IPS-NIHi7 (cell line): Measurements from ENCODE around the gene TASL.
"Not testable (repeated sequence)": the region's sequence is repeated elsewhere in the genome, so short reads cannot be mapped to it uniquely, and the experiment has no call there.

Source experiments
- DNase-seq: peaks from one replicate; pipeline ENCODE4 v3.0.0; 2012; ENCODE audit warnings: mixed read lengths; ENCODE audit errors: extremely low spot score

TASL gene

DNA sequence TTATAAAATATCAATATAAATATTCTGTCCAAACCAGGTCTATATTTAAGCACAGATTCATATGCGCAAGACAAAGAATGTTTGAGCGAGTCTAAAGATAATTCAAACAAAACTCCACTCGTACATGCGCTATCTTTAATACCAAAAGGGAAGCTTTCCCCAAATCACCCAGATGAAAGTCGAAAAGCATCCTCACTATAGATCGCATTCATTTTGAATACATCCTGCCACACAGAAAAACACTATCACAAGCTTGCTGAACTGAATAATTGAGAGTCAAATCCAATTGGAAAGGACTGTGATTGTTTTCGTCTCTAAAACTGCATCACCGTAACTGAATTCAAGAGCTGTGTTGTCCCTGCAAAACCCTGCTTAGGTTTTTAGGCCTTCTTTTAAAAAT lies 685 bp downstream of the TASL start:
- DNase-seq = no peak

DNA sequence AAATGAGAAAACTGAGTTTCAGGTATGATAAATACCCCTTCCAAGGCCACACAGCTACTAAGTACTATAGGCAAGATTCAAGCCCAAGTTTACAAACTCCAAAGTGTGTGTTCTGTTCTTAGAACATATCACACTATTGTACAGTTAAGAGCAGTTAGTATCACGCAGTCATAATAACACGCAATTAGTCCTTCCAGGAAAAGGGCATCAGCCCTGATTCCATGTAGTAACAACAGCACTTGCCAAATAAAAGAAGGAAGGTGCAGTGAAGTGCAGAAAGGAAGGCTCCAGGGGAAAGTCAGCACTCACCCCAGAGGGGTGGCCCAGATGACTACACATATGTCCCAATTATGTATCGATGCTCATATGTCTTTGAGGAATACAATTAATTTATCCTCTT lies 4.4 kb downstream of the TASL start:
- no peak for DNase-seq

DNA sequence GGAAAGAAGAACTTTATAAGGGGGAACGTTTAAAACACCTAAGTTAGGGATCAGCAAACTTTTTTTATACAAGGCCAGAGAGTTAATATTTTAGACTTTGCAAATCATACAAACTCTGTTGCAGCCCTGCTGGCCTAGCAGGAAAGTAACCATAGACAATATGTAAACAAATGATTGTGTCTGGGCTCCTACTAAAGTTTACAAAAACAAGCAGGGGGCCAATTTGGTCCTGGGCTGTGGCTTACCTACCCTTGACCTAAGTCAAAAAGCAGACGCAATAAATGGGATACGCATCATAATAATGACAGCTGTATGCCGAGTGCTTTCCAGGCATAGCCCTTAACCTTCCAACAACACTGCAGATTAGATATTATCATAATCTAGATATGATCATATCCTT lies 4.9 kb downstream of the TASL start:
- DNase-seq = no peak

DNA sequence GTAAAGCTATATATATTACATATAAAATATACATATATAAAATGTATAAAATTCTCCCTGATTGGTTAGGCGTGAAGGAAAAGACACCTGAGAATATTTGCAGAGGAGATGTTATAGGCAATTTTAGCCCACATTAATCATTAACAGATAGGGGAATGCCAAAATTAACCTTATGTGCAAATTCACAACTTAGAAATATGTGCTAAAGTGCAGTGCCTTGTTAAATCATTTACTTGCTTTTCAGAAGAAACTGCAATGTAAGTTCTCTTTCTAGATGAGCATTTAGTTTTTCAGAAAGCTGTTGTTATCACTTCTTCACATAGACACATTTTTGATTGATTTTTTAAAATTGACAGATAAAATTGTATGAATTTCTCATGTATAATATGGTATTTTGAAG lies 5.6 kb downstream of the TASL start:
- DNase-seq = no peak

DNA sequence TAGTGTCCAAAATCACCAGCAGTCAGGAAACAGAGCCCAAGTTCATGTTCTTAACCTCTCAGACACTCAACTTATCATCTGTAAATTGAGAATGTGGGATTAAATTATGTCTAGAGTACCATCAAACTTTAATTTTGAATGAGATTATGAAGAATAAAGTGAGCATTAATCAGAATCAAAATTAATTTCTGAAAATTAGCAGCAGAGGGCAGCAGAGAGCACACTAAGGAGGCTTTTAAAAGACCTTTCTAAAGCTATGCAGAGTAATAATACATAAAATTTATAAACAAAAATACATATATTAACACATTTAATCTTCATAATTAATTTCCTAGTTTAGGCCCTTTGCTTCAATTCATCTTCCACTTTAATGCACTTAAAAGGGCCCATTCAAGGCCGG lies 7.1 kb downstream of the TASL start:
- DNase-seq = peak; percentile 19

DNA sequence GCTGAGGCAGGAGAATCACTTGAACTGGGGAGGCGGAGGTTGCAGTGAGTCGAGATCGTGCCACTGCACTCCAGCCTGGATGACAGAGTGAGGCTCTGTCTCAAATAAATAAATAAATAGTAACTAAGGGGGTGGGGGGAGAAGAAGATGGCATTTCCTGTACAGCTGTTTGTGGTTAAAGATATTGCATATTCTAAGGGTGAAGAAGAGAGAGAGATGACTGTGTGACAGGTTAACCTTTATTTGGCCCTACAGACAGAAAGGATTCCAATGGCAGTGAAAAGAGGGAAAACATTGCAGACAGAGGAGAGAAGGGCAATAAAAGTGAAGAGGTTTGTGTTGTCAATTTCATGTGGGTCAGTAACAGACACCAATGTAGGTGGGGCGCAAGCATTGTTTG lies 9.4 kb downstream of the TASL start:
- DNase-seq = no peak

DNA sequence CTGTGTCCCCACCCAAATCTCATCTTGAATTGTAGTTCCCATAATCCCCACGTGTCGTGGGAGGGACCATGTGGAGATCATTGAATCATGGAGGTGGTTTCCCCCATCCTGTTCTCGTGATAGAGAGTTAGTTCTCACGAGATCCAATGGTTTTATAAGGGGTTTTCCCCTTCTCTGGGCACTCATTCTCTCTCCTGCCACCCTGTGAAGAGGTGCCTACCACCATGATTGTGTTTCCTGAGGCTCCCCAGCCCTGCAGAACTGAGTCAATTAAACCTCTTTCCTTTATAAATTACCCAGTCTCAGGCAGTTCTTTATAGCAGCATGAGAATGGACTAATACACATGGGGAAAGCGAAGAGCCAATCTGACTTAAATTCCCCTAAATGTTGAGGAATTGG lies 14.5 kb downstream of the TASL start:
- not testable (repeated sequence) for DNase-seq

DNA sequence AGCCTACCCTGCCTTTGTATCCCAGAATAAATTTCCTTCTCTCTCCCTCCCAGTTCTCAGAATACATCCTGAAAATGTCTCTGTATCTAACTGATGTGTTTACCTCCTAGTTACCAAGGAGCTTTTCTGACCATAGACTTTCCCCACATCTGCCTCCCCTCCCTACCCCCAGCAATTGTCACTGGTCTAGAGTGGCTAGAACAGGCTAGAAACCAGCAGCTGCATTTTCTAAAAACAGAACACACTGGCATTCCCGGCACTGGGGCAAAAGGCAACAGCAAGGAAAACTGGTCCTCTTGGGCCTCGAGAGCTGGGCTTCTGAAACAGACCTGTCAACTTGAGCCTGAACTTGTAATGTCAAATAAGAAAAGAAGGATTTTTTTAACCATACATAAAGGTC lies 16.4 kb downstream of the TASL start:
- no peak for DNase-seq

DNA sequence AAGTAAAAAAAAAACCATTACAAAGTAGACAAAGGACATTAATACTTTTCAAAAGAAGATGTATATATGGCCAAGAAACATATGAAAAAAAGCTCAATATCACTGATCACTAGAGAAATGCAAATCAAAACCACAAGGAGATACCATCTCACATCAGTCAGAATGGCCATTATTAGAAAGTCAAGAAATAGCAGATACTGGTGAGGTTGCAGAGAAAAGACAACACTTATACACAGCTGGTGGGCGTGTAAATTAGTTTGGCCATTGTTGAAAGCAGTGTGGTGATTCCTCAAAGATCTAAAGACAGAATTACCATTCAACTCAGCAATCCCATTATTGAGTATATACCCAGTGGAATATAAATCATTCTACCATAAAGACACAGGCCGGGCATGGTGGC lies 39.3 kb downstream of the TASL start:
- DNase-seq = no peak

DNA sequence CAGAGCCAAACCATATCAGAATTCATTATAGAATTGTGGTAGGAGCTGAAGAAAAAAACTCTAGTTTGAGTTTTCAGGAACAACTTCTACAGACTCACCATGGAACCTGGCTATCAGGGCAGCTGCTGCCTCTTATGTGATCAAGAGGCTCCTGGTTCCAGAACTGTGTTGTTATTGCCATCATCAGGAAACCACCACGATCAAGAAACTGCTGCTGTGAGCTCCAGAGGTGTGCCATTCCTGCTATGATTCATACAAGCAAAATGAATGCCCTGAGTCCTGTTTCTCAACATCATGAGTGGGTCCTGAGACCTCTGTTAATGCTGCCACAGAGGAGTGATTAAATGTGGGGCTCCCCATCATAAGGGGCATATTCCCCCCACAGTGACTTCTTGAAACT lies 43.7 kb downstream of the TASL start:
- DNase-seq = no peak

DNA sequence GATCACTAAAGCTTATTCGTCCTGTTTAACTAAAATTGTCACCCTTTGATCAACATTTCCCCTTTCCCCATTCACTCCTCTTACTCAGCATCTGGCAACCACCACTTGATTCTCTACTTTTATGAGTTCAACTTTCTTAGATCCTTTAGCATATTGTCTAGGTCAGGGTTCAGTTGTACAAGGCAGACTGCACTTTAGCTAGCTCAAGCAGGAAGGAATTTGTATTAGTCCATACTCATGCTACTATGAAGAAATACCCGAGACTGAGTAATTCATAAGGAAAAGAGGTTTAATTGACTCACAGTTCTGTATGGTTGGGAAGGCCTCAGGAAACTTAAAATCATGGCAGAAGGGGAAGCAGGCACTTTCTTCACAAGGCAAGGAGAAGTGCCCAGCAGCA lies 44.3 kb downstream of the TASL start:
- DNase-seq = no peak

DNA sequence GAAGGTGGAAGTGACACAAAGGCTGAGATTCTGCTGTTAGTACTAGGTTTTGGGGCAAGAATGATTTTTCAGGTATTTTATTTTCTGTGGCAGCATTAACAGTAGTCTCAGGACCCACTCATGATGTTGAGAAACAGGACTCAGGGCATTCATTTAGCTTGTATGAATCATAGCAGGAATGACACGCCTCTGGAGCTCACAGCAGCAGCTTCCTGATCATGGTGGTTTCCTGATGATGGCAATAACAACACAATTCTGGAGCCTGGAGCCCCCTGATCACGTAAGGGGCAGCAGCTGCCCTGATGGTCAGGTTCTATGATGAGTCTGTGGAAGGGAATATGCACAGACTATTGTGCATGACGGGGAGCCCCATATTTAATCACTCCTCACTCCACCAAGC lies 47.0 kb downstream of the TASL start:
- no peak for DNase-seq

DNA sequence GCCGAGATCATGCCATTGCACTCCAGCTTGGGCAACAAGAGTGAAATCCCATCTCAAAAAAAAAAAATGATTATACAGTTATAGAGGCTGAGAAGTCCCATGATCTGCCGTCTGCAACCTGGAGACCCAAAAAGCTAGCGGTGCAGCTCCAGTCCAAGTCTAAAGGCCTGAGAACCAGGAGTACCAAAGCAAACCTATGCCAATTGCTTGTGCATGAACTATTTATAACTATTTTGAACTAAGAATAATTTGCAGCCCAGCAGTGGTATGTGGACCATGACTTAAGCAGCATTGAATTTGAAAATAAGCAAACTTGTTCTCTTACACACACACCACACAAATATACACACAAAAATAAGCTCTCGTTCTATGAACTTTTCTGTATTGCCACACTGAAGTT lies 51.8 kb downstream of the TASL start:
- no peak for DNase-seq

DNA sequence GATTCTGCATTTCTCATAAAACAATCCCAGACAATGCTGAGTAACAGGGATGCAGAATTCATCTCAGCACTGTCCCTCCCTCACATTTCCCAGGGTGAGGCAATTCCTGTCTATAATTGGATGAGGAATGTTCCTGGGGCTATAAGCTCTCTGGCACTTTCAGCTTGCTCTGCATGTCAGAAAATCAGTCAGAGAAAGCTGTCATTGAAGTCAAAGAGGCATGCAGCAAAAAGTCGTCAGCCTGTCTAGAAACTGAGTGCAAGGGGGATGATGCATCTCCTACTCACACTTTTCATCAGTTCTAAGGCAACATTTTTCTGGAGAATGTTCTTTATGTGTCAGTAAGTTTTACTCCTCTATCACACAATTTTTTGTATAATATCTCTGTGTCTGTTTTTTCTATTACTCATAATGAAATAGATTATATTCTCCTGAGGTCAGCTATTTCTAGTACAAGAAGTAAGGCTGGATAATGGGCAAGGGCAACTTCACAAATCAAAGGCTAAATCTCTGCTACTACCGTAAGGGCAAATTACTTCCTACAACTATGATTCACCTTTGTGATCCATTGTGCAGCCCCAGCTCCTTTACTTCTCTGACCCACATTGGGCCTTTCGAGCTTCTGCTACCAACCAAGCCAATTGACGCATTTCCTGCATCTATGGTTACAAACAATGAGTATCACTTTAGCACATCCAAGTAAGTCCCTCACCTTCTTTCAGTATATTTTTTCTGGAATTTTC lies 56.0 kb downstream of the TASL start:
- no peak for DNase-seq

DNA sequence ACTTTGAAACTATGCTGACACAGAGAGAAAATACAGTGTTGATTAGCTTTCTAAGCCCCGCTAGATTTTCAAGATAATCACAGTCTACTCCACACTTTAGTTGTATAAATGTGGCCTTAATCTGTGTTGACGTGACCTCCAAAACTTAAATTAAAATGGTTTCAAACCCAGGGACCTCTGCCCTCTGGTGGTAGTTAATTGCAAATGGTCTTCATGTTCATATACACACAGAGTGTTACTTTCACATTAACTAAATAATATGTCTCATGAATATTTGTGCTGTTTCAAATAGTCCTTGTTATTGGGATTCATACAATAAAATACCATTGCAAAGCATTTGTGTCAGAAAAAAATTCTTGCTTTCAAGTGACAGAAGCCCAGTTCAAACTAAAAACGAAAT lies 64.3 kb downstream of the TASL start:
- DNase-seq = no peak
